HG03159 (cell line): ENCODE results near the gene CPN2.

ENCODE experiments used
- ATAC-seq: cut with Tn5 transposase; IDR thresholded peaks from one replicate; pipeline ENCODE4 v1.9.1; 2021; ENCODE audit warnings: mild to moderate bottlenecking, moderate library complexity; ENCODE audit not compliant: unreplicated experiment

CPN2 gene

GRCh38 chr3:194298331-194299227, 52.5 kb downstream of the CPN2 start:
- ATAC-seq: no peak

GRCh38 chr3:194296454-194297263, 54.5 kb downstream of the CPN2 start:
- ATAC-seq: no peak

- ATAC-seq: no peak
Measured at GRCh38 chr3:194294895-194295214, 56.3 kb downstream of the CPN2 start.

GRCh38 chr3:194294199-194294894, 56.8 kb downstream of the CPN2 start:
- ATAC-seq: no peak

- no peak for ATAC-seq
Measured at GRCh38 chr3:194293546-194294198, 57.5 kb downstream of the CPN2 start.

- ATAC-seq: no peak
Measured at GRCh38 chr3:194292331-194292730, 58.8 kb downstream of the CPN2 start.
